HG03045 (cell line): ENCODE data around the gene PTN.

Experiments
- ATAC-seq: cut with Tn5 transposase; IDR thresholded peaks from one replicate; pipeline ENCODE4 v1.9.1; 2021; ENCODE audit warnings: mild to moderate bottlenecking, moderate library complexity; ENCODE audit not compliant: unreplicated experiment

The PTN gene

DNA sequence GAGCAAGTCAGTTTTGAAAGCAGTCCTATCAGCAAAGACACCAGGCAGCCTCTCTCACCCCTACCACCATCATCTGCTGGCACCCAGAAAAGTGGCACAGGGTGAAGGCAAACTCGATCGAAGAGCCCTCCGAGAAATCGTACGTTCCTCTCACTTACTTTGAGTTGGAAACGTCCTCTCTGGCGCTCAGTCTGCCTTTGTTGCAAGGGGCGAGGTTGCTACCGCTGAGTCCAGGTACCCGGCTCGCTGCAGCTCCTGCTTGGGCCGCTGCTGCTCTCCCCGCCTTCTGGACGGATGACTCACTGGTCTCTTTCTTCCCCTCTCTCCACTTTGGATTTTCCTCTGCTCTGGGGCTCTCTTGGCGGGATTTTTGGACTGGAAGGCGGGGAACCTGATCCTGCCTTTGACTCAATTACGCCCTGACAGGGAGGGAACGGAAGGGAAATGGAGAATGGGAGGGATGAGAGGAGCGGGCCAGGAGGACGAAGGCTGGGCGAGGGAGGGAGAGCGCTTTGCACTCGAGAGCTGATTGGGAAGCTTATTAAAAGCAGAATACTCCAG, at the start of gene PTN:
Gene PTN (minus strand): TSS at position 453 of the 561 bp plus-strand sequence. CDS start 88,760 bp downstream, outside the sequence.
- ATAC-seq = no peak

DNA sequence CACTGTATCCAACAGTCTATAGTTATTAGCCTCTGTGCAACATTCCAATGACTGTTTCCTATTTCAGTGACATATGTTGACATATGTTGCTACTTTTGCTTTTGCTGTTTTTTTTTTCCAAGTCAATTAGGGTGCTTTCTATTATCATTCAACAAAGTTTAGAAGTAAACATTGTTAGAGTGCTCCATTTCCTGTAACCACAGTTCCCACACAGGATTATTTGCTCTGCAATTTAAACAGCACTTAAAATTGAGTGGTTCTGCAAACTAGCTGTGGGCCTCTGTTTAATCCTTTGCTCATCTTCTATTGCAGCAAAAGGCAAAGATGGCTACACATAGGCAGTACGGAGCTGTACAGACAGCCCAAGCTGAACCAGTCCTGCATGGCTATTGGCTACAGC, 46.5 kb upstream of the PTN start:
- ATAC-seq = no peak

- ATAC-seq = no peak
Observed at GRCh38 chr7:137388916-137389315, 45.4 kb upstream of the PTN start.

- no peak for ATAC-seq
Observed at GRCh38 chr7:137386966-137387365, 43.4 kb upstream of the PTN start.

GRCh38 chr7:137381045-137381444, 37.5 kb upstream of the PTN start:
- no peak for ATAC-seq

DNA sequence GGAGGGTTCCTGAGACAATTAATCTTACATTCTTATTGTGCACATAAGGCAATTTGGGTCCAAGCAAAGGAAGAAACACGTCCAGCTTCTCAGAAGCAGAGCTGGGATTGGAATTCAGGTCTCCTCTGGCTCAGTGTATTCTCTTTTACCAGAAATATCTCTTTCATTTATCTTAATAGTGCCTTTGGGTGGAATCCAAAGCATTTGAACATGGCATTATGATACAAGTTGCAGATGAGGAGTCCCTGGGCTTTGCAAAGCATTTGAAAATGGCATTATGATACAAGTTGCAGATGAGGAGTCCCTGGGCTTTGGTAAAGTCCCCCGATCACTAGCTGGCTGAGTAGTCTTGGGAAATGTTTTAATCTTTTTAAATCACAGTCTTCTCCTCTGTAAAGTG, 30.0 kb upstream of the PTN start:
- ATAC-seq = no peak

- ATAC-seq = no peak
Observed at GRCh38 chr7:137371616-137372015, 28.1 kb upstream of the PTN start.

- ATAC-seq = no peak
Observed at GRCh38 chr7:137366995-137367394, 23.5 kb upstream of the PTN start.

GRCh38 chr7:137363683-137364082, 20.1 kb upstream of the PTN start:
- no peak for ATAC-seq

- ATAC-seq = no peak
Observed at GRCh38 chr7:137360087-137360679, 16.6 kb upstream of the PTN start.

DNA sequence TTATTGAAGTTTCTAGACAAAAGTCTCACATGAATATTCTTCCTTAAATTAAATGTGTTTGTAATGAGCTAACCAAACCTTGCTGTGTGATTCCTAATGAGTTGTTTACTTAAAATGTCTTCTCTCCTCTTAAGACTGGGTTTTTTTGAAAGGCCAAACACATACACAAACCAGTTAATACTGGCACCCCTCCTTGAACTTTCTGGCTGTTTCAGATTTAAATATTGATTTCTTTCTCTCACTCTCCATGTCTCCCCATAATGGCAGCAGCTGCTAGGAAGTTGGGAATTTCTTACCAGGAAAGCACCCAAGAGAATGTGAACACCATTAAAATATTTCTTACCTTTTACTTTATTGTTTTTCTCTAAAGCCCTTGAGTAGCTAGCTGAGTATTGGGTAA, 11.4 kb upstream of the PTN start:
- ATAC-seq = no peak

GRCh38 chr7:137354396-137354795, 10.9 kb upstream of the PTN start:
- ATAC-seq = no peak

DNA sequence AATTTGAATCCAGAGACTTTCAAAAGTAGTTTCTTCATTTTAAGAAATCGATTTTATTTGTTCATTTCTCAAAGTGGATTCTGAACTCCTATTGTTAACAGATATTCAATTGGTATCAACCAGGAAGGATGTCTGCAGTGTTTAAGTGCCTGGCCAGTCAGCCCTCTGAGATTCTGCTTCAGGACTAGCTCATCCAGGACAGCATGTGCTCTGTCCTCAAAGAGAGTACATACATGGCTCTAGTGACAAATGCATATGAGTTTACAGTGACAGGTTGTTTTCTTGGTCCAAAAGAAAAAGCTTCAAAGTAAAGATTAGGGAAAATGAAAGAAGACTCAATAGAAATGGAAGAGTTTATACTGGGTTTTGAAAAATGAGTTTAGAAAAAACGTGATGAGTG, 8.4 kb upstream of the PTN start:
- ATAC-seq = no peak

DNA sequence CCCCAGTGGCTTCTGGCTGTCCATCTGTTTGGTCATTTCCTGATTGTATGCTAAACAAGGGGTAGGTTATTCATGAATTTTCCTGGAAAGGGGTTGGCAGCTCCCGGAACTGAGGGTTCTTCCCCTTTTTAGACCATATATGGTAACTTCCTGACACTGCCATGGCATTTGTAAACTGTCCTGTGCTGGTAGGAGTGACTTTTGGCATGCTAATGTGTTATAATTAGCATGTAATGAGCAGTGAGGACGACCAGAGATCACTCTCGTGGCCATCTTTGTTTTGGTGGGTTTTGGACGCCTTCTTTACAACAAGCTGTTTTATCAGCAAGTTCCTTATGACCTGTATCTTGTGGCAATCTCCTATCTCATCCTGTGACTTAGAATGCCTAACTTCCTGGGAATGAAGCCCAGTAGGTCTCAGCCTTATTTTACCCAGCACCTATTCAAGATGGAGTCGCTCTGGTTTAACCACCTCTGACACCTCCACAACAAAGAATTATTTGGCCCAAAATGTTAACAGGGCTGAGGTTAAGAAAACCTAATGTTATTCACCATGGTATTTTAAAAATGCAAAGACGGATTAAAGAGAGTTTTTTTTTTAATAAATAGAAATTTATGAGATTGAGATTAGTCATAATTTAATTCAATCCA, 2.4 kb upstream of the PTN start:
- ATAC-seq = no peak

DNA sequence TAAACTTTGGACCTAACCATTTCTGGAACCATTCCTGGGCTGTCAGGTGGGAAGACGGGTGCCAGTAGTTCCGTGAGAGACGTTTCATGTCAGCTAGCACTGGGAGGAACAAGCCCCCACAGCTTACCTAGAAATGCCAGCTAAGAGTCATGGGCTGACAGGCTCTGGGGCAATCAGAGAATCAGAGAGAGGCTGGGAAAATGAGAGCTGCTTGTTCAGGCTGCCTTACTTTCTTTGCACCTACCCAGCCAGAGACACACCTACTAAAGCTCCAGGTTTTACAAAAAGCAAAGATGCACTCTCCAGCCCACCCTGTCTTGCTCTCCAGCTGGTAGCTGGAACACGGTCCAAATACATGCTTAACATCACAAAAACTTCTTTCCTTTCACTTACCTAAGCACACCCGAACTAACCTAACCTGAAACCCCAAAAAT, 688 bp downstream of the PTN start:
- ATAC-seq = no peak

DNA sequence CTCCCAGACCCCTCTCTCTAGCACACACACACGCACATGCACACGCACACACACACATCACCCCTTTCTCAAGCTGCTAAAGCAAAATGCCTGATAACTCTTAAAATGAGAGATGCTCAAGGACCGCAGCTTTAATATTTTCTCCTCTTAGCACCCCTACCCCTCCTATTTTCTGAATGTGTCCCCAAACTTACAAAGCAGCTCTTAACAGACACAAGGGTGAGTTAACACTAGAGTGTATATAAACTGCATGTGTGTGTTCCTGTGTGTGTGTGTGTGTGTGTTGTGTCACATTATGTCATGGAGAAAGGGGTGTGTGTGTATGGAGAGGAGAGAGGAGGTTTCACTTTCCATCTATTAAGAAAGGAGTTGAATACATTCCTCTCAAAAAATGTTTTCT, 1.3 kb downstream of the PTN start:
- no peak for ATAC-seq

GRCh38 chr7:137337902-137338301, 5.6 kb downstream of the PTN start:
- ATAC-seq = no peak

GRCh38 chr7:137335814-137336213, 7.7 kb downstream of the PTN start:
- no peak for ATAC-seq

GRCh38 chr7:137331378-137331777, 12.2 kb downstream of the PTN start:
- no peak for ATAC-seq

DNA sequence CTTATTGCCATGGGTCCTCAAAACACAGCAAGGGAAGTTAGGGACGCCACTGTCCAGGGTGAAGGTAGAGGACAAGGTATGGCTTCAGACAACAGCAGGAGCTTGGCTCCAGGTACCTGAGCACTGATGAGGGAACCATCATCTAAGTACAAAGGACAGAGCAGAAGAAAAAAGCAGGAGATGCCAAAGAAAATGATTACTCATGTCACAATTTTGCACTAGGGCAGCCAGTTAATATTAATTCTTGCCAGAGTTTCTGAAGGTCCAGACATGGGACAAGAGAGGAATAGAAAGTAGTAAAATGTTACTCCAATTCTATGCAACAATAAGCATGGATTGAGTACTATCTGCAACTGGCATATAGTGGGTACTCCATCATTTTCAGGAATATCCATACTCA, 14.1 kb downstream of the PTN start:
- ATAC-seq = no peak

DNA sequence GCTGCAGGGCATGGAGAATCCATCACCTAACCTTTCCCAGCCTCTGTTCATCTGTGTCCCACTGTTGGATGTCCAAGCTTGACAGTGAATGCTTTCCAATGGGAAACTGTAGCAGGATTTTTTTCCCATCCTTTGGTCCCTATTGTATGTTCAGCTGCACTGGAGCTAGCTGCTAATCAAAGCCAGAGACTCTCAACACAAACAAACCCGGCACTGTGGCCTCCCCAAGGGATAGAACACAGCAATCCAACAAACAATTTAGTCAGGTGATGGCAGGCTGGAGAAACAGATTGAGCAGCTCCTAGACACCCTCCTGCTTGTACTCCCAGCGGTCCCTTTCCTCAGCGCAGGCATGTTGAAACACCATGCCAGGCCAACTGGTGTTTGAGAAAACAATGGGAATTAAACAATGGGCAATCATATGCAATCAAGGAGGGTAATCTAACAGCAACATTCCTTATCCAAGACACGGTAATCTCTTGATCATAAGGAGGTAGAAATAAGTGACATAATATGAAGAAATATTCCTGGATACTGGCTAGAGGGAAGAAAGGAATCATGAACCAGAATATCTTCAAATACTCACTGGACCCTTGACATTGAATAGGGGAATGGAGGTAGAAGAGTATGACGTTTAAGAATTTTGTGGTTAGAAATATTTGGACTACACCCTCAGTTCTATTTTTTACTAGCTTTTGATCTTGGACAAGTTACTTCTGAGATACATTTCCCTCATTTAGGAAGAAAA, 15.0 kb downstream of the PTN start:
- ATAC-seq = no peak

GRCh38 chr7:137325927-137326326, 17.6 kb downstream of the PTN start:
- ATAC-seq = no peak
